ENCODE results near the gene TMPRSS7. TPM values are rescaled to one million over a fixed set of nuclear protein-coding genes. Genes with fewer than 3 reads are reported as not detected.

TMPRSS7 gene
- total RNA-seq, 1 experiment from 2014 or later: not detected

DNA sequence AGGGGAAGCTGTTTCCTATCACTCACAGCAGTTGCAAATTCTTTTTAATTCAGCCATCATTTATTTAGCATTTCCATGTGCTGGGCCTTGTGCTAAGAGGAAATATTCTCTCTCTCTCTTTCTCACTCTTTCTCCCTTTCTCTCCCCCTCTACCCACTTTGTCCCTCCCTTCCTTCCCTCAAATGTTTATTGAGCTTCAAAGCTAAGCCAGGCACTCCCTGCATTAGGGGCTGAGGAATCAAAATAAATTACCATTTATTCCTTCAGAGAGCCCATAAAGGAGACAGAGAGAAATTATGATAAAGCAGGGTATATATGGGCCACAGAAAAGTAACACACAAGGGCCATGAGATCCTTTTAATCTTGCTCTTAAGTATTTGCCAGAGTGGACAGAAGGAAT, 6.8 kb downstream of the TMPRSS7 start:
- DNase-seq (ENCODE audit: low read depth, low spot score) (no peak), ATAC-seq (no peak)
- no peak overlapping the region for H3K27ac ChIP-seq (ENCODE audit: low read length)
- H3K9me3 ChIP-seq (ENCODE audit: control insufficient read depth, insufficient read depth, low read depth, low read length): no peaks in the 10 kb centered on the region
- intact Hi-C loops (cut with micrococcal nuclease; ENCODE audit: unreplicated experiment) (no loop called here), in situ Hi-C loops (cut with HindIII; ENCODE audit: low pct_unique_long_range_greater_than_20kb, low sequenced_read_pairs) (no loop called here)
- H3K36me3 ChIP-seq (ENCODE audit: control insufficient read depth, insufficient read depth, low read length): no peaks in the 10 kb centered on the region
- TF ChIP-seq TCF7L2 (IDR thresholded peaks at IDR 0.05; ENCODE audit: low read depth, low read length): no peak
- TF ChIP-seq, protein P1, sequence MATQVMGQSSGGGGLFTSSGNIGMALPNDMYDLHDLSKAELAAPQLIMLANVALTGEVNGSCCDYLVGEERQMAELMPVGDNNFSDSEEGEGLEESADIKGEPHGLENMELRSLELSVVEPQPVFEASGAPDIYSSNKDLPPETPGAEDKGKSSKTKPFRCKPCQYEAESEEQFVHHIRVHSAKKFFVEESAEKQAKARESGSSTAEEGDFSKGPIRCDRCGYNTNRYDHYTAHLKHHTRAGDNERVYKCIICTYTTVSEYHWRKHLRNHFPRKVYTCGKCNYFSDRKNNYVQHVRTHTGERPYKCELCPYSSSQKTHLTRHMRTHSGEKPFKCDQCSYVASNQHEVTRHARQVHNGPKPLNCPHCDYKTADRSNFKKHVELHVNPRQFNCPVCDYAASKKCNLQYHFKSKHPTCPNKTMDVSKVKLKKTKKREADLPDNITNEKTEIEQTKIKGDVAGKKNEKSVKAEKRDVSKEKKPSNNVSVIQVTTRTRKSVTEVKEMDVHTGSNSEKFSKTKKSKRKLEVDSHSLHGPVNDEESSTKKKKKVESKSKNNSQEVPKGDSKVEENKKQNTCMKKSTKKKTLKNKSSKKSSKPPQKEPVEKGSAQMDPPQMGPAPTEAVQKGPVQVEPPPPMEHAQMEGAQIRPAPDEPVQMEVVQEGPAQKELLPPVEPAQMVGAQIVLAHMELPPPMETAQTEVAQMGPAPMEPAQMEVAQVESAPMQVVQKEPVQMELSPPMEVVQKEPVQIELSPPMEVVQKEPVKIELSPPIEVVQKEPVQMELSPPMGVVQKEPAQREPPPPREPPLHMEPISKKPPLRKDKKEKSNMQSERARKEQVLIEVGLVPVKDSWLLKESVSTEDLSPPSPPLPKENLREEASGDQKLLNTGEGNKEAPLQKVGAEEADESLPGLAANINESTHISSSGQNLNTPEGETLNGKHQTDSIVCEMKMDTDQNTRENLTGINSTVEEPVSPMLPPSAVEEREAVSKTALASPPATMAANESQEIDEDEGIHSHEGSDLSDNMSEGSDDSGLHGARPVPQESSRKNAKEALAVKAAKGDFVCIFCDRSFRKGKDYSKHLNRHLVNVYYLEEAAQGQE (IDR thresholded peaks at IDR 0.05; ENCODE audit: insufficient read depth in 1 of 2, low read depth in 2 of 2, low read length in 1 of 2): no peak
- TF ChIP-seq, protein P2, sequence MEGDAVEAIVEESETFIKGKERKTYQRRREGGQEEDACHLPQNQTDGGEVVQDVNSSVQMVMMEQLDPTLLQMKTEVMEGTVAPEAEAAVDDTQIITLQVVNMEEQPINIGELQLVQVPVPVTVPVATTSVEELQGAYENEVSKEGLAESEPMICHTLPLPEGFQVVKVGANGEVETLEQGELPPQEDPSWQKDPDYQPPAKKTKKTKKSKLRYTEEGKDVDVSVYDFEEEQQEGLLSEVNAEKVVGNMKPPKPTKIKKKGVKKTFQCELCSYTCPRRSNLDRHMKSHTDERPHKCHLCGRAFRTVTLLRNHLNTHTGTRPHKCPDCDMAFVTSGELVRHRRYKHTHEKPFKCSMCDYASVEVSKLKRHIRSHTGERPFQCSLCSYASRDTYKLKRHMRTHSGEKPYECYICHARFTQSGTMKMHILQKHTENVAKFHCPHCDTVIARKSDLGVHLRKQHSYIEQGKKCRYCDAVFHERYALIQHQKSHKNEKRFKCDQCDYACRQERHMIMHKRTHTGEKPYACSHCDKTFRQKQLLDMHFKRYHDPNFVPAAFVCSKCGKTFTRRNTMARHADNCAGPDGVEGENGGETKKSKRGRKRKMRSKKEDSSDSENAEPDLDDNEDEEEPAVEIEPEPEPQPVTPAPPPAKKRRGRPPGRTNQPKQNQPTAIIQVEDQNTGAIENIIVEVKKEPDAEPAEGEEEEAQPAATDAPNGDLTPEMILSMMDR (IDR thresholded peaks at IDR 0.05): no peak
- TF ChIP-seq POLR2AphosphoS5 (IDR thresholded peaks at IDR 0.05; ENCODE audit: low read depth, low read length): no peak
- peaks cover 16% of the 10 kb centered on the region for H3K27me3 ChIP-seq (ENCODE audit: control insufficient read depth, insufficient read depth, low read length)
- ChIA-PET CTCF (interaction anchor here (0.6 kb wide), 1 partner anchor 47 kb away, joined by 3 read pairs; no protein-coding TSS in a partner anchor), POLR2A (no interaction called here)
- peaks cover 5% of the 10 kb centered on the region; the same call in 1 of the 2 replicates for H3K4me1 ChIP-seq (ENCODE audit: control insufficient read depth, insufficient read depth, low read length)
- no peak overlapping the region for H3K4me3 ChIP-seq (ENCODE audit: low read depth in 2 of 2, low read length in 2 of 2)
- BruUV-seq (replicated peaks): no TSS peak

- H3K36me3 ChIP-seq (ENCODE audit: control insufficient read depth, insufficient read depth, low read length): no peaks in the 10 kb centered on the region
- in situ Hi-C loops (cut with HindIII; ENCODE audit: low pct_unique_long_range_greater_than_20kb, low sequenced_read_pairs): no loop called here
- POLR2A ChIA-PET: no interaction called here
- no peaks in the 10 kb centered on the region for H3K9me3 ChIP-seq (ENCODE audit: control insufficient read depth, insufficient read depth, low read depth, low read length)
- H3K27ac ChIP-seq (ENCODE audit: low read length): no peak overlapping the region
- peaks cover 16% of the 10 kb centered on the region for H3K27me3 ChIP-seq (ENCODE audit: control insufficient read depth, insufficient read depth, low read length)
- ATAC-seq (peak; percentile 54), DNase-seq (ENCODE audit: low read depth, low spot score) (no peak)
- intact Hi-C loops (cut with micrococcal nuclease; ENCODE audit: unreplicated experiment): loop anchor here (2.0 kb wide), 1 partner anchor 54 kb away; no protein-coding TSS in a partner anchor
- CTCF ChIA-PET: interaction anchor here (0.6 to 1.0 kb wide), 4 partner anchors 29 to 64 kb away, joined by 3 to 11 read pairs (median 4); partner anchors contain the start of gene ABHD10
- no peak overlapping the region for H3K4me3 ChIP-seq (ENCODE audit: low read depth in 2 of 2, low read length in 2 of 2)
- peaks cover 5% of the 10 kb centered on the region; the same call in 1 of the 2 replicates for H3K4me1 ChIP-seq (ENCODE audit: control insufficient read depth, insufficient read depth, low read length)
- no TSS peak for BruUV-seq (replicated peaks)
- TF ChIP-seq, protein P2 (IDR thresholded peaks at IDR 0.05): no peak
- TF ChIP-seq, protein P1 (IDR thresholded peaks at IDR 0.05; ENCODE audit: insufficient read depth in 1 of 2, low read depth in 2 of 2, low read length in 1 of 2): no peak
- TF ChIP-seq SIN3A (IDR thresholded peaks at IDR 0.05; ENCODE audit: borderline replicate concordance, insufficient read depth, low read depth, low read length) (no peak), POLR2AphosphoS5 (IDR thresholded peaks at IDR 0.05; ENCODE audit: low read depth, low read length) (no peak), TCF7L2 (IDR thresholded peaks at IDR 0.05; ENCODE audit: low read depth, low read length) (no peak)
Measured at GRCh38 chr3:112042842-112043280, 8.3 kb downstream of the TMPRSS7 start.
